NB4 (cell line): ENCODE measurements around the gene DMP1.

ENCODE experiments used
- CTCF ChIP-seq: IDR thresholded peaks from one replicate; pipeline ENCODE4 v1.5.1; 2012; ENCODE audit warnings: low read depth, low read length
- MYC ChIP-seq: IDR thresholded peaks from 2 replicates; pipeline ENCODE4 v1.6.1; 2011; ENCODE audit warnings: low read depth, low read length

GRCh38 chr4:87698394-87698793, 48.3 kb downstream of the DMP1 start:
- no peak for TF ChIP-seq CTCF
- TF ChIP-seq MYC = no peak
